Skeletal muscle tissue (tissue), 4 donors: ENCODE measurements around the gene PCBP2. TPM values are rescaled to one million over a fixed set of nuclear protein-coding genes. Genes with fewer than 3 reads are reported as not detected.
"Not testable (repeated sequence)": the region's sequence is repeated elsewhere in the genome, so short reads cannot be mapped to it uniquely, and the experiment has no call there.

Source experiments
- H3K27ac ChIP-seq: one replicate; pipeline ENCODE4 v1.7.0; 2013; ENCODE audit warnings: mild to moderate bottlenecking, low read depth, low read length, inconsistent platforms
- H3K27me3 ChIP-seq, 3 donors: one replicate each; pipeline ENCODE4 v1.7.0; 2013; ENCODE audit warnings: low read length in 3 of 3; ENCODE audit not compliant: control insufficient read depth in 3 of 3, insufficient read depth in 3 of 3
- H3K36me3 ChIP-seq, 3 donors: one replicate each; pipeline ENCODE4 v1.7.0; 2013; ENCODE audit warnings: low read length in 3 of 3; ENCODE audit not compliant: control insufficient read depth in 3 of 3, insufficient read depth in 3 of 3
- H3K4me1 ChIP-seq, 3 donors: one replicate each; pipeline ENCODE4 v1.7.0; 2013; ENCODE audit warnings: low read length in 3 of 3, mild to moderate bottlenecking in 3 of 3; ENCODE audit not compliant: control insufficient read depth in 3 of 3, insufficient read depth in 3 of 3
- H3K4me3 ChIP-seq, 3 donors: one replicate each; pipeline ENCODE4 v1.7.0; 2013; ENCODE audit warnings: low read length in 3 of 3
- H3K9ac ChIP-seq, 3 donors: one replicate each; pipeline ENCODE4 v1.7.0; 2013; ENCODE audit warnings: low read length in 3 of 3, mild to moderate bottlenecking in 3 of 3, moderate library complexity in 2 of 3, low read depth in 1 of 3
- H3K9me3 ChIP-seq, 3 donors: one replicate each; pipeline ENCODE4 v1.7.0; 2013; ENCODE audit warnings: low read length in 3 of 3; ENCODE audit not compliant: control insufficient read depth in 3 of 3
- total RNA-seq: library from RNA; depleted of rRNA; stranded (reverse); fragments of >200 nt; gene quantifications from one replicate; pipeline ENCODE4 v1.2.3, GENCODE V29; 2014
- donor health status: Osteomylitis.

PCBP2 gene
- total RNA-seq, 1 donor from 2014 or later, result 281 TPM

DNA sequence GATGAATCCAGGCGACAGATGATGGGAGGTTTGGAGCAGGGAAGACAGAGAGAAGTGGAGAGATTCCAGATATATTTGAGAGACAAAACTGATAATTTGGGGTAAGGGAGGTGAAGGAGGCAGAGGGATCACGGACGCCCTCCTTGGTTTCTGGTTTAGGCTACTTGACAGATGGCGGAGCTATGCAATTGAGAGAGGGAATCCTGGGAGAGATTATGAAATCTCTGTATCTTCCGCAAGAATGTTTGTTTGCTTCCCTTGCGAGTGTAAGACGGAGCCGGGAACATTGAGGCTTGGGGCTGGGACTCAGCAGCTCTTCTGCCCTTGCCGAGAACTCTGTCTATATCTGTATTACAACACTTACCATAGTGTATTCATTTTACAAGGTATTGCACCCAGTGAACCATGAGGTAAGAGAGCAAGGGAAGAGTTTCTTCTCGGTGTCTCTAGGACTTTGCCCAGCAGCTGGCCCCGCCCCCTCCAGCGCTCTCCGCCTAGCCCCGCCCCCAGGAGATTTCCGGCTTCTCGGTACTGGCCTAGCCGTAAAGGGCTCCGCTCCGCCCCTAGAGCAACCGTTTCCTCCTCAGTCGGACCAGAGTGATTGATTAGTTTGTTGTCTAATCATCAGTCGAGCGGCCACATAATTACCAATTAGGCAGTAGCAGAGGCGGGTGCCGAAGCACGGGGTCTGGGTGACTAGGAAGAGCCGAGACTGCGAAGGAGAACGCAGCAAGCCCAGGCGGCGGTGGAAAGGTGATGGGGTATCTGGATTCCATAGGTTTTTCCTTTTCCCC is 10.7 kb upstream of the PCBP2 start, which contains the start of gene PRR13:
Gene PRR13 (plus strand): TSS at position 695 of the 794 bp plus-strand sequence. CDS start 981 bp downstream, outside the sequence.
- no peaks in the 10 kb centered on the region for H3K9me3 ChIP-seq
- H3K4me3 ChIP-seq, result peak within 1 kb of the TSS; percentile 89 to 97 (median 90)
- H3K9ac ChIP-seq, result peak within 1 kb of the TSS; percentile 85 to 92 (median 92)
- peaks cover 0 to 9% (median 5%) of the 10 kb centered on the region in 3 donors for H3K36me3 ChIP-seq
- H3K27ac ChIP-seq, result peak within 1 kb of the TSS; percentile 87
- peaks cover 7 to 15% (median 11%) of the 10 kb centered on the region in 3 donors for H3K4me1 ChIP-seq
- H3K27me3 ChIP-seq, result no peaks in the 10 kb centered on the region

- Histone ChIP-seq H3K36me3 (peaks cover 0 to 9% (median 5%) of the 10 kb centered on the region in 3 donors), H3K4me3 (no peak overlapping the region), H3K27ac (no peak overlapping the region), H3K9ac (peak overlapping the region in 1 of 3 donors; percentile 43), H3K4me1 (peaks cover 7 to 15% (median 11%) of the 10 kb centered on the region in 3 donors), H3K9me3 (no peaks in the 10 kb centered on the region), H3K27me3 (no peaks in the 10 kb centered on the region)
Observed at GRCh38 chr12:53443955-53444354, 7.9 kb upstream of the PCBP2 start.

- H3K9ac ChIP-seq, H3K4me3 ChIP-seq, H3K27ac ChIP-seq, H3K9me3 ChIP-seq, H3K36me3 ChIP-seq, H3K27me3 ChIP-seq: not testable (repeated sequence)
- H3K4me1 ChIP-seq, result peaks cover 7 to 15% (median 11%) of the 10 kb centered on the region in 3 donors
Observed at GRCh38 chr12:53444593-53445325, 7.1 kb upstream of the PCBP2 start.

DNA sequence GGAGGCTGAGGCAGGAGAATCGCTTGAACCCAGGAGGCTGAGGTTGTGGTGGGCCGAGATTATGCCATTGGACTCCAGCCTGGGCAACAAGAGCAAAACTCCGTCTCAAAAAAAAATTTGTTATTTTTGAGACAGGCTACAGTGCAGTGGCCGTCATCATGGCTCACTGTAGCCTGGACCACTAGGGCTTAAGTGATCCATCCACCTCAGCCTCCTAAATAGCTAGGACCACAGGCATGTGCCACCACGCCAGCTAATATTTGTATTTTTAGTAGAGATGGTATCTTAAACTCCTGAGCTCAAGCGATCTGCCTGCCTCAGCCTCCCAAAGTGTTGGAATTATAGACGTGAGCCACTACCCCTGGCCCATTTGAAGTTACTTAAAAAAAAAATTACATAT is 966 bp upstream of the PCBP2 start:
- no peaks in the 10 kb centered on the region for H3K9me3 ChIP-seq
- no peak overlapping the region for H3K27ac ChIP-seq
- peaks cover 12 to 22% (median 15%) of the 10 kb centered on the region in 3 donors for H3K36me3 ChIP-seq
- H3K4me3 ChIP-seq, result no peak overlapping the region
- H3K4me1 ChIP-seq, result peaks cover 22 to 25% (median 22%) of the 10 kb centered on the region in 3 donors
- H3K9ac ChIP-seq, result no peak overlapping the region
- H3K27me3 ChIP-seq, result no peaks in the 10 kb centered on the region

- Histone ChIP-seq H3K4me3 (peak overlapping the region; percentile 79 to 83 (median 83)), H3K9ac (peak overlapping the region; percentile 94 to 97 (median 96)), H3K9me3 (no peaks in the 10 kb centered on the region), H3K36me3 (peaks cover 25 to 36% (median 28%) of the 10 kb centered on the region in 3 donors), H3K4me1 (peaks cover 22 to 37% (median 28%) of the 10 kb centered on the region in 3 donors), H3K27me3 (no peaks in the 10 kb centered on the region), H3K27ac (peak overlapping the region; percentile 98)
Observed at GRCh38 chr12:53452159-53453077, 516 bp downstream of the PCBP2 start.

DNA sequence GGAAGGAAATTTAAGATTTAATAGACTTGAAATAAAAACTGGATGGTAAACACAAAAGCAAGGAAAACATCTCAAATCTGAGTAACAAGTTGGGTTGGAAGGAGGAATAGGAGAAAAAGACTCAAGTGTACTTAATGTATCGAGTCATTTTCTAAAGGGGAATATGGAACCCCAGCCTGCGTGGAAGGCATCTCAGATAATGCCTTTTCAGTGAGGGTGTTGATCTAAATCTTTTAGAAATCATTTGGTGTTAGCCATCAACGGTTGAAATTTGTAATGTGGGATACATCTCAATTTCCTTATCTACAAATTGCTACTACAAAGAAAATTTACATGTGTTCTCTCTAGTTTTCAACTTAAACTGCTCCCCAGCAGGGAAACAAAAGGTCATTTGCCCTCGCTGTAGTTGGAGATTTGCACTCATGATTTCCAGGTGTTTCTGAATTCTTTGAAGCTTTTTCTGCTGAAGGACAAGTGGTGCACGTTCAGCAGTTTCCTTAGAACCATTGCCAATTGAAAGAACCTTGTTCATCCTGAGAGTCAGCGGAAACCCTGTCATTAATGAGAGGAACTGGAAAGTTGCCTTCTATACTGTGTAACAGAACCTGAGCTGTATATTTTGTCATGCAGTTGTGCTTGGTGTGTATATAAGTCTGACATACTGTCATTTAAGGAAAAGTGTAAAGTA is 2.2 kb downstream of the PCBP2 start:
- H3K9me3 ChIP-seq, result no peaks in the 10 kb centered on the region
- peaks cover 34 to 51% (median 44%) of the 10 kb centered on the region in 3 donors for H3K36me3 ChIP-seq
- H3K9ac ChIP-seq, result peak overlapping the region; percentile 7 to 94 (median 54)
- H3K27me3 ChIP-seq, result no peaks in the 10 kb centered on the region
- peak overlapping the region; percentile 25 for H3K27ac ChIP-seq
- H3K4me1 ChIP-seq, result peaks cover 24 to 43% (median 28%) of the 10 kb centered on the region in 3 donors
- H3K4me3 ChIP-seq, result peak overlapping the region in 2 of 3 donors; percentile 43 to 79

DNA sequence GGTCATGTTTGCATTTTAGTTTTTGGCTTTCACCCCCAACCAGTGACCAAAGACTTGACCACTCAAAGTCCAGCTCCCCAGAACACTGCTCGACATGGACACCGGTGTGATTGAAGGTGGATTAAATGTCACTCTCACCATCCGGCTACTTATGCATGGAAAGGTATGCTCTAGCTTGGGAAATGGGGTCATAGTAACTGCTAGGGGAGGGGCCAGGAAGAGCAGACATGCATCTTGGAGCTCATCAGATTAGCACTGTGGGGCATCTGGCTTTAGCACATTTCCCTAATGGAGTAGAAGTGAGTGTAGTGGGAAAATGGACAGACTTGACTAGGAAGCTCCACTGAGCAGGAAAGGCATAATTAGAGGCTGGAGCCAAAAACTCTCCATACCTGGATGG is 2.8 kb downstream of the PCBP2 start:
- peaks cover 38 to 55% (median 49%) of the 10 kb centered on the region in 3 donors for H3K36me3 ChIP-seq
- H3K4me3 ChIP-seq, result peak overlapping the region in 1 of 3 donors; percentile 43

DNA sequence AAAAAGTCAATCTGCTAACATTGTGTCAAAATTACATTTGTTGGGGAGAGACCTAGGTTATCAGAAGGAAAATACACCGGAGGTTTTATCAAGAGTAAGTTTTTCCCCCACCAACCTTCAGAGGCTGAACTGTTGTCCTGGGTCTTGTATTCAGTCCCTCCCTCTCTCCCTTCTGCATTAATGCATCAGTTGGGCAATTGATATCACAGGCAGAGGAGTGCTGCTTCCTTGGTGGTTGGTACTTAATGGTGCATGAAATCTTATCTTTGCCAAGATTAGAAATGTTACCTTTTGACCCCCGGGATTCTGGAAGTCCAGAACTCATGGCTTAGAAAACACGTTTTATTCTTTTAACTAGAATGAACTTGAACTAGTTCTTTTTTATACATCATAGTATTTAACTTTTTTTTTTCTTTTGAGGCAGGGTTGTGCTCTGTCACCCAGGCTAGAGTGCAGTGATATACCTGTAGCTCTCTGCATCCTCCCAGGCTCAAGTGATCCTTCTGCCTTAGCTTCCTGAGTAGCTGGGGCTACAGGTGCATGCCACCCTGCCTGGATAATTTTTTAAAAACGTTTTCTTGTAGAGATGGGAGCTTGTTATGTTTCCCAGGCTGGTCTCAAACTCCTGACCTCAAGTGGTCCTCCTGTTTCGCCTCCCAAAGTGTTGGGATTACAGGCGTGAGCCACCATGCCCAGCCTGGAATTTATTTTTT is 4.9 kb downstream of the PCBP2 start:
- Histone ChIP-seq H3K27ac (no peak overlapping the region), H3K9ac (no peak overlapping the region), H3K4me1 (peaks cover 46 to 63% (median 49%) of the 10 kb centered on the region in 3 donors), H3K9me3 (no peaks in the 10 kb centered on the region), H3K36me3 (peaks cover 53 to 74% (median 68%) of the 10 kb centered on the region in 3 donors), H3K27me3 (no peaks in the 10 kb centered on the region), H3K4me3 (no peak overlapping the region)

More for the DNA sequence above, 2.8 kb downstream of the PCBP2 start:
- Histone ChIP-seq H3K4me1 (peaks cover 28 to 46% (median 30%) of the 10 kb centered on the region in 3 donors), H3K9ac (peak overlapping the region in 1 of 3 donors; percentile 94), H3K27ac (peak overlapping the region; percentile 25), H3K9me3 (no peaks in the 10 kb centered on the region), H3K27me3 (no peaks in the 10 kb centered on the region)
